OCI-LY3 (cell line): ENCODE measurements around the gene ABHD17A.

Experiments
- CTCF ChIP-seq: fragments of 200-600, 300-600 bp; sonication (generic); IDR thresholded peaks from 2 replicates; pipeline ENCODE4 v1.5.1; 2014; ENCODE audit warnings: antibody characterized with exemption, low read length, low read depth
- EZH2phosphoT487 ChIP-seq: fragments of 200-600 bp; shearing (Covaris generic); IDR thresholded peaks from 2 replicates; pipeline ENCODE4 v1.6.1; 2018; ENCODE audit warnings: antibody characterized with exemption, mixed run types, low read depth

- TF ChIP-seq CTCF (no peak), EZH2phosphoT487 (no peak)
These were observed 35.3 kb upstream of the ABHD17A start for GRCh38 chr19:1920644-1921043.
